Measurements from ENCODE around the gene GRIA4.

The GRIA4 gene

GRCh38 chr11:106017093-106017492 lies 407.2 kb downstream of the GRIA4 start:
- DNase-seq, result no peak

GRCh38 chr11:106021181-106021966 lies 411.5 kb downstream of the GRIA4 start:
- DNase-seq, result no peak

- no peak for DNase-seq
Observed at GRCh38 chr11:106021967-106022794, 412.3 kb downstream of the GRIA4 start, which contains the start of gene MSANTD4. Gene MSANTD4, minus strand, starts transcription at chr11:106022240. Its CDS starts 11,323 bp downstream, at chr11:106010917.

- DNase-seq, result no peak
Observed at GRCh38 chr11:106022795-106023275, 413.0 kb downstream of the GRIA4 start.

- no peak for DNase-seq
Observed at GRCh38 chr11:106030609-106031008, 420.7 kb downstream of the GRIA4 start.

- DNase-seq, result no peak
Observed at GRCh38 chr11:106031202-106031810, 421.4 kb downstream of the GRIA4 start.

All from NCI-H1048 (cell line).